AG04449 (cell line): ENCODE results near the gene HMCN2.

Experiments used
- CTCF ChIA-PET: fragments of 350-600 bp; formaldehyde crosslinking; extraction: SDS; loops from one replicate; lab custom pipeline; 2021; ENCODE audit warnings: antibody characterized with exemption; lab: Yijun Ruan, JAX
- POLR2A ChIA-PET: fragments of 400-600, 350-600 bp; formaldehyde crosslinking; extraction: SDS; loops from one replicate; lab custom pipeline; 2020; ENCODE audit warnings: antibody characterized with exemption, inconsistent platforms; lab: Yijun Ruan, JAX
- DNase-seq: peaks from one replicate; pipeline ENCODE4 v3.0.0-alpha.2; 2010; ENCODE audit warnings: low read depth, low spot score
- H3K4me3 ChIP-seq: 2 replicates; pipeline ENCODE4 v1.5.1; 2011; ENCODE audit warnings: low read depth, mild to moderate bottlenecking, control low read depth, low read length
- CTCF ChIP-seq: IDR thresholded peaks from one replicate; pipeline ENCODE4 v1.5.1; 2011; ENCODE audit warnings: mild to moderate bottlenecking, moderate library complexity, low read length, control low read depth, inconsistent platforms; ENCODE audit not compliant: insufficient read depth; ENCODE audit errors: missing control alignments

The HMCN2 gene

GRCh38 chr9:130348341-130348740 is 82.8 kb downstream of the HMCN2 start:
- CTCF ChIA-PET = interaction anchor here (1.4 kb wide), 1 partner anchor 241 kb away, joined by 9 read pairs; no protein-coding TSS in a partner anchor
- H3K4me3 ChIP-seq = no peak overlapping the region
- POLR2A ChIA-PET = no interaction called here
- no peak for DNase-seq
- TF ChIP-seq CTCF = no peak

- no peak for DNase-seq
- ChIA-PET POLR2A (no interaction called here), CTCF (interaction anchor here (1.4 kb wide), 1 partner anchor 242 kb away, joined by 9 read pairs; no protein-coding TSS in a partner anchor)
- no peak overlapping the region for H3K4me3 ChIP-seq
- TF ChIP-seq CTCF = no peak
Measured at GRCh38 chr9:130348881-130349280, 83.3 kb downstream of the HMCN2 start.

GRCh38 chr9:130349398-130349797 is 83.8 kb downstream of the HMCN2 start:
- TF ChIP-seq CTCF = no peak
- POLR2A ChIA-PET = no interaction called here

GRCh38 chr9:130351343-130351742 is 85.8 kb downstream of the HMCN2 start:
- H3K4me3 ChIP-seq = no peak overlapping the region
- no peak for DNase-seq
- TF ChIP-seq CTCF = no peak
- CTCF ChIA-PET = no interaction called here
- POLR2A ChIA-PET = no interaction called here

More at GRCh38 chr9:130349398-130349797, 83.8 kb downstream of the HMCN2 start:
- no peak overlapping the region for H3K4me3 ChIP-seq
- no peak for DNase-seq
- CTCF ChIA-PET = no interaction called here

- H3K4me3 ChIP-seq = no peak overlapping the region
- no peak for DNase-seq
- TF ChIP-seq CTCF = no peak
- CTCF ChIA-PET = no interaction called here
- POLR2A ChIA-PET = no interaction called here
Measured at GRCh38 chr9:130352081-130352480, 86.5 kb downstream of the HMCN2 start.

- TF ChIP-seq CTCF = no peak
- no peak overlapping the region for H3K4me3 ChIP-seq
- ChIA-PET CTCF (interaction anchor here (1.1 to 2.0 kb wide), 3 partner anchors 10 to 109 kb away, joined by 3 to 14 read pairs (median 4); no protein-coding TSS in a partner anchor), POLR2A (no interaction called here)
- no peak for DNase-seq
Measured at GRCh38 chr9:130352586-130353285, 87.2 kb downstream of the HMCN2 start.
